Caki2 (cell line): ENCODE data around the gene FHIT. TPM values are rescaled to one million over a fixed set of nuclear protein-coding genes. Genes with fewer than 3 reads are reported as not detected.

Experiments used
- DNase-seq: peaks from one replicate; pipeline ENCODE4 v3.0.0-alpha.2; 2015; ENCODE audit warnings: low read depth
- in situ Hi-C: cut with HindIII; loops from 2 replicates; pipeline ENCODE4 v1.10.0; 2016; ENCODE audit warnings: low sequenced_read_pairs, low pct_unique_long_range_greater_than_20kb, mixed read lengths
- total RNA-seq: library from RNA; depleted of rRNA; stranded (reverse); fragments of >200 nt; shearing (Covaris generic); gene quantifications from 2 replicates; pipeline ENCODE4 v1.2.3, GENCODE V29; 2014; ENCODE audit warnings: low replicate concordance

The FHIT gene
- total RNA-seq, 1 experiment from 2014 or later = 4.8 TPM

DNA sequence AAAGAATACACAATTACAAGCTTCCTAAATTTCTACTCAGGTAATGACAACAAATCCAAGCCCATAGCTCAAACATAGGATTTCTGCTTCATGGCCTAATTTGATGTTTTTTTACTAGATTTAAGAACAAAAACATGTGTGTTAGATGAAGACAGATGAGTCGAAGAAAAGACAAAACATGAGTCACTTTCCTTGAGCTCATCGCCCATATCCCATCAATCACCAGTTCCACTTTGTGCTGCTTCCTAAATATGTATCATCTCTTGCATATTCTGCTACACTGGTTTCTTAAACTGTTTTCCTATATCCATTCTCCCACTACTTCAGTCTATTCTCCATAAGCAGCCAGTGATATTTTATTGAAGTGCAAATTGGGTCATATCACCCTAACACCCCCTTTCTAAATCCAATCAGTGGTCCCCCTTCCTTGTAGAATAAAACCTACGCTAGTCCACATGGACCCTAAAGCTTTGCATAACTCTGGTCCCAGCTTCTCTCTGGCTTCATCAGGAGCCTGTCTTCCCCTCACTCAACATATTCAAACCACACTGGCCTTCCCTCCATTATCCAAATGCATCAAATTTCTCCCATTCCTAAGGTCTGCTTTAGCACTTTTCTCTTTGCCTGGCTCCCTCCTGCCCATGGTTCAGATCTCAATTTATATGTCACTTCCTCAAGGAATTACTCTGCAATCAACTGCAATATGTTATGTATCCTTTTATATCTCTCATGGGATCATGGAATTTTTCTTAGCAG, 1033.9 kb downstream of the FHIT start:
- in situ Hi-C loops = no loop called here
- no peak for DNase-seq

DNA sequence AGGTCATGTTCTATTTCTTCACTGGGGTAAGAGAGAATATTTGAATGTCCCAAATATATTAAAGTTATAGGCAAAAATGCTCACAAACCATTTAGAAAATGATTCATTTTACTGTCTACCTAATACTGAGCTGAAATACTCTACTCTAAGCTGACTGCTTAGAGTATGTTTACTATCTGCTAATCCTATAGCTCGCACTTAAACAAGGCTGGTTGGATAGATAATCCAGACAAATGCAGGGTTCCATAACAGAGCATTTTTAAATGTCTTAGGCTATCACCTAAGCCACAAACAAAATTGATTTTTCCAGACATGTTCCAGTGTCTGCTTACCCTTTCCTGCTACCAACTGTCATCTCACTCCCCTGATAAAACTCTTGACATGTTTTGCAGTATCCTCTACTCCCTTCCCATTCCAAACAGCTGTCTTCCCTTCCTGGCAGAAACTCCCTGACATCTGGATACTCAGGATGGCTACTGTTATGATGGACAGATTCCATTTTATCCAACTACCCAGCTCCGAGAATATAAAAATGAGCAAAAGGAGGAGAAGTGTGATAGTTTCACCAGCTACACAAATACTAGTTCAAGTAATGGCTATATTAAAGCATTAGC, 1034.7 kb downstream of the FHIT start:
- no peak for DNase-seq
- in situ Hi-C loops = no loop called here

DNA sequence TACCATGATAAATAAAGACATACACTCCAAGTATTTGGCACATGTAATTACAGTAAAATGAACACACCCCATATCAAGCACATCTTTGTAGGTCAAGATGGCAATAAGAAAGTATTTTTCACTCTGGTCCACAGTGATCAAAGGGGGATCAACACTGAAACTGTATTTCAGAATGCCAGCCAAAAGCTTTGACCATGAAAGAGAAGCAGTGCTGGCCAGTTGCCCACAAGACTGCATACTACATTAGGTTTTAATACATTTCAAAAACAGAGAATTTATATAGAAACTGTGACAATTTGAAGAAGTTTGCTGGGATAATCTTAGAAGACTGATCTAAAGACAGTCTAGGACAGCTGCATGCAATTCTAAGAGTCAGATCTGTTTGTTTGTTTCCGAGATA, 1035.3 kb downstream of the FHIT start:
- in situ Hi-C loops = no loop called here
- no peak for DNase-seq

DNA sequence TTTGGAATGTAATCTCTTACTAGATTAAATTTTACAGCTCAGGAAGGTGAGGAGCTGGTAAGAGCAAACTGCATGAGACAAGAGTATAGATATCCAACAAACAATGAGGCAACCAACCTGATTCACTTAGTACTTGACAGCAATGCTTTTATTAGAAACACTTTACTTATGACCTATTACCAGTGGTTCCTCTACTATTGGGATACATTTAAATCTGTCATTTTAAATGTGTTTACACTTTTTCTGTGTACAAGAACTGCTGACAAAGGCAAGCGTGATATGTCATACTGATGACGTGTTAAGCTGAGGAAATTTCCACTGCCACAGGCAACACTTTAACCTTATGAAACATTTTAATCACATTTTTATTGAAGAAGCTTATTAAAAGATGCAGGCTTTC, 1043.3 kb downstream of the FHIT start:
- in situ Hi-C loops = no loop called here
- no peak for DNase-seq

DNA sequence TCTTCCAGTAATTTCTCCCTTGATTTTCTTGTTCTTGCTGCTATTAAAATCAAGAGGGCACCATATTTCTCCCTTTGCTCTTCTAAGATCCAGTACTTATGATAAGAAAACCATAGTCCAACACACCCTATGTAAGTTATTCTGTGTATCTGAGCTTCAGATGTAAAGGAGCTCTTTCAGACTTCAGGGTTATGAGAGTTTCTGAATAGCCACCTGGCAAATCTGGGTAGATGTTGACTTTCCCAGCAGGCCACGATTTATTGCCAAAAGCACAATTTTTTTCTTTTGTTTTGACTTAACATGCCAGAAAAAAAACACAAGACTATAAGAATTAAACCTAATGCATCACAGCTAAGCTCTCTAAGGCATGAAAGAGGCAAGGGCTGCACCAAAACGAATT, 1045.0 kb downstream of the FHIT start:
- no peak for DNase-seq
- in situ Hi-C loops = no loop called here

DNA sequence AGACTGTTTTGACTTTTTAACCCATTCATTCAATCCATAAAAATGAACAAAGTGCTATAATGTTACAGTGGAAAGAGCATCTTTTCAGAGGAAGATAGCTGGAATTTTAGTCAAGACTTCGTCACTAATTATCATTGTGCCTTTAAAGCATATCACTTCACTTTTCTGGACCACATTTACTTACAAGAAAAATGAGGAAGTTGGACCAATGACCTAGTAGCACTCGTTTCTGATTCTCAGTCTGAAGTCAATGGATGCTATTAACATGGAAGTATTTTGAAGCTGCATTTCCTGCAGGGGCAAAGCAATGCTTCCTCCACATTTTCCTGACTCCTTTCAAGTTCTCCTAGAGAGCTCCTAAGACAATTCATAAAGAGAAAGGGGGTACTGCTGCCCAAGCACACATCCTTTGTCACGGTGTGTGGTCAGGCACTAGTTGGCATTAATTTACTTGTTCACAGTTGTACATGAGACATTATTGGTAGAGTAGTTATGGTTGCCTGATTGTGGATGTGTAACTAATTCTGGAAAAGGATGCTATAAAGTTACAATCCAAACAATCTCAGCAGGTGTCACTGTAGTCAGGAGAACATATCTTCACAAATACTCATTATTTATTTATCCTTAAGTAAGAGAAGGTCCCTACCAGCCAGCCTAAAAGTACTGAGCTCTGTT, 1049.1 kb downstream of the FHIT start:
- DNase-seq = no peak
- in situ Hi-C loops = no loop called here

DNA sequence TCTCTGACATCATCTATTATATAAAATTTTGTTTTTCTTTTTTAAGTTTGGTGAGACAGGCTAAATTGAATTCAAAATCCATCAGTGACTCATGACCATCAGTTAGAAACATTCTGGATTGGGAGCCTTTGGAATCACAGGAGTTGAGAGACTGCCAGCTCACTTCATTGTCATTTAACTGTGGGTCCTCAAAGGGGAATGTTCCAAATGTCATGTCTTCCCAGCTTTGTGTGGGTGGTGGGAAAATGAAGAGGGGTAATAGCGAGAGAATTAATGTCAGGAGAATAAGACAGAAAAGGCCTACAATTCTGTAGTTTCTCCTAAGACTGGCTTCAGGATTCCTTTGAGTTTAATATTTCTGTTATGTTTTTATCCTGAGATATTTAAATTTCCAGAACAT, 1051.9 kb downstream of the FHIT start:
- in situ Hi-C loops = no loop called here
- DNase-seq = no peak

DNA sequence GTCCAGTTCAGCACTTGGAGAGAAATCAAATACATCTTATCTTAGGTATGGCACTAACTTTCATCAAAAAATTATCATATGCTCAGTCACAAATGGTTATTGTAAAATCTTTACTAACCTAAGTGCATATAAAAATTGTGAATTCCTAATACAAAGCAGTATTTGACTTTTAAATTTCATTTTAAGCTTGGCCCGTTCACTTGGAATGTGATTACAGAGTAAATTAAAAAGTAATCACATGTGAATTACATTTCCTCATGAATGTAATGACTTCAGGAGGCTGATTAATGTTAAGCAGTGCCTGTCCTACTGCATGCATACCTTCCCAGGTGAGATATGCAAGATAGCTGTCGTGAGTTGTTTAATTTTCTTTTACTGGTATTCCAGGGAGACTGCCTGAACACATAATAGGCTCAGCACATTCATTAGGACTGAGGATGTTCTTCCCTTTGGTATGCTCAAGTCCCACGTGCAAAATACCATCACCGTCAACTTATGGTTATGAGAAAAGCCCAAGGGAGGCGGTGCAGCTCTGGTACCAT, 1053.0 kb downstream of the FHIT start:
- in situ Hi-C loops = no loop called here

DNA sequence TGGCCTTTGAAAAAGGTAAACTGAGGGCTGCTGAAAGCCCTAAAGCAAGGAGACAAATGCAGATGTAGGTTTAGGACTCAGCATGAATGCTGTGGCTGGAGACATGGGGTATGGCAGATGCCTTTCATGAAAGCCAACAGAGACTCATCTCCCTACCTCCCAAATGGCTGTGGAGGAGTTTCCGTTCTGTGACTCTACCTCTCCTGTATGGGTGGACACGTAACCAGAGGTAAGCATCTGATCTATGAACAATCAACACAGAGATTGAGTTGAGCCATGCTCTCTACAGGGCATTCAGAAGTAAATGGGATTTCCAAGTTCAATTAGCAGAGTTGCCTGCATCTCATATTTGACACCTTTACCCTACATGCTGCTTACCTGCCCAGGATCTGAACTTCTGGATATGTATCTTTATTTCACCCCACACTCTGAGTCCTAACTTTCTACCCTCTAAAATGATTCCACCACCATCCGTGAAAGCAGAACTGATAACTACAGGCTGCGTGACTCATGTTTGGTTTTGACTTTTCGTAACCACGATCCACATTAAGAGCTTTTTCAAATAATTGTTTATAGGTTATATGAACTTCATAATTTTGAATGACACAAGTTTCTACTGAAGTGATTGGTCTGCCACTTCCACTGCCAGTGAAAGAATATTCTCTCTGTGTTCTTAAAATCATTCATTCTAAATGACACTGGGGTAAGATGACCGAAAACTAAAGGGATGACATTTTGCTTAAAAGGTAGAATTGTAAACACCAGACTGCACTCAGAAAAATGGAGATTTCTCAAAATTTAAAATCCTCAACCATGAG, 1058.7 kb downstream of the FHIT start:
- in situ Hi-C loops = no loop called here
- DNase-seq = no peak

More for the DNA sequence above, 1053.0 kb downstream of the FHIT start:
- DNase-seq = no peak

DNA sequence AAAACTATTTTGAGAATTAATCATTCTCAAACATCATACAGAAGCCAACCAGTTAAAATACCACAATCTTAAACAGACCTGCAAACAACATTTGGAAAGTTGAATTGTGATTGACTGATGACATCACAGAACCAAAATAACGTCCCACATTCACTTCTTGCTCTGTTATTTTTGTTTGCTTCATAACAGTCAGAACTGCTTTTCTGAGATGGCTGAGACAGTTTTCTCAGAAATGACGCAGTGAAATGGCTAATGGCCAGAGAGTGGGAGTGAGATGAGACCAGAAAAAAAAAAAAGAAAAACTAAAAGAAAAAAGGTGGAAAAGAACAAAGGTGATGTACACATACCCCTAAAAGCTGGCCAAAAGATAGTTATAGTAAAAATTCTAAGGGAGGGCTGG, 1061.2 kb downstream of the FHIT start:
- DNase-seq = no peak
- in situ Hi-C loops = no loop called here

DNA sequence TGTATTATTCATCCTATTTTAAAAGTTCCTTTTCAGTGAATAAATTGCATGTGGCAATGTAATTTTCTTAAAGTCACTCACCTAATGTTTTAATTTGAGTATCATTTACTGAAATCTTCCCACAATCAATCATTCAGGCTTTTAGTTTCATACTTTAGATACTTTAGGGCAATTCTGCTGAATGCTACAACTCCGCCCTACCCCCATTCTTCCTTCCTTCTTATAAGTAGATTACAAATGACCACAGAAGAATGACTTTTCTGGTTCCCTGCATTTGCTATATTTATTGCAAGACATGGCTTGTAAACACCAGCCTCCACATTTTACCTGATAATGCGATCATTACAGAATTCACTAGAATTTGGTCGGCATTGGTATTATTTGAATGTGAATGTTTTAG, 1061.9 kb downstream of the FHIT start:
- in situ Hi-C loops = no loop called here
- DNase-seq = no peak

DNA sequence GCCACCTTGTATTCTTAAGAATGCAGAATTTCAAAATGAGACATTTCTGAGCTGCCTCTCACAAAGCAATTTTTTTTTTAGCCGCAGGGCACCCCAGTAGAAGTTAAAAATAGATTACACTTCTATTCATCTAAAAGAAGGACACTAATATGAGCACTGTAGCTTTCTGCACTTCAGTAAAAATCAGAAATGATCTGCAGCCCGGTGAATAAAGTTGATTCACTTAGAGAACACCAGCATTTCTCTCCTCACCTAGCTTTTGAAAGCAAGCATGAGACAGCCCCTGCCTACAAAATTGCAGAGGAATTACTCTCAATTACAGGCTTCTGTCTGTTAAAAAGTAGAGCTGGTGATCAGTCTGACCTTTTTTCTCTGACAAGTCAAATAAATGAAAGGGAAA, 1062.4 kb downstream of the FHIT start:
- in situ Hi-C loops = no loop called here
- no peak for DNase-seq

DNA sequence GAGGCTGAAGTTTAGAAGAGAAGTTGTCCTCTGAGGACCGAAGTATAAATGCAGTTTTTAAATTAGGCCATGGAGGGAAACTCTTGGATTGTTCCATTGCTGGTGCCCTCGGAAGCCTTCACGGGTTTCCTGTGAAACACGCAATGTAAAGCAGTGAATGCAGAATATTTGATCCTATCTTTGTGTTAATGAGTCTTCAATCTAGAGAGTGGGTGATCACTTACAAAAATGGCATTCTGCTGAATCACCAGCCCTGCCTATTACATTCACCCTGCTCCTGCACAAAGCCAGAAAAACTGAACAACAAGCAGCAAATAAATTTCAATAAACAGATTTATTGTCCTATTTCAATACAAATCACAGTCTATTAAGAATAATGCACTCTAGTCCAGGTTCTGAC, 1063.9 kb downstream of the FHIT start:
- in situ Hi-C loops = no loop called here
- DNase-seq = no peak

DNA sequence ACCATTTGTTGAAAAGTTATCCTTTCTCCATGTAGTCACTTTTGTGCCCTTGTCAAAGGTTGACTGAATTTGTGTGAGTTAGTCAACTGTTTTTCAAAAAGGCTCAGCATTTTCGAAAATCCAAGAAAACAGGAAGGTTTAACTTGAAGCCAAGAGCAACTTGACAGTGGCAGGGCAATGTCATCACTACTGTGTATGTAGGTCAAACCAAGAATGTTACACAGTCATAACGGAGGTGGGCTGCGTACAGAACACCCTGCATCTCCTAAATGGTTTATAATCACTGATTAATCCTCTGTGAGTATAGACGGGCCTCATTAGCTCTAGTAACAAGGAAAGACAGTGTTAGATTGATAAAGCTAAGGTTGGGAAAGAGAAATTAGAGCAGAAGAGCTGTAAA, 1064.9 kb downstream of the FHIT start:
- DNase-seq = no peak
- in situ Hi-C loops = no loop called here

DNA sequence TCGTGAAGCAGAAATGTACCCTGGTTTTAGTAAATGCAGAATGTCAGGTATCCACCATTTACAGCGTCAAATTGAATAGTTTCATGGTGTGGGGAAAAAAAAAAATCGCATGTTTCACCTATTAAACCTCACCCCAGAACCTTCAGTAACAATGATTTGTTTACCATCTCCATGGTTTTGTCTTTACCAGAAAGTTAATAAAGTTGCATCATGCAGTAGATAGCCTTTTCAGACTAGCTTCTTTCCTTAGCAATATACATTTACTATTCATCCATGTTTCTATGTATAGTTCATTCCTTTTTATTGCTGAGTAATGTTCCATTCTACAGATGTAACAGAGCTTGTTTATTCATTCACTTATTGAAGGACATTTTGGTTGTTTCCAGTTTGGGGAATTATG, 1066.1 kb downstream of the FHIT start:
- DNase-seq = no peak
- in situ Hi-C loops = no loop called here

DNA sequence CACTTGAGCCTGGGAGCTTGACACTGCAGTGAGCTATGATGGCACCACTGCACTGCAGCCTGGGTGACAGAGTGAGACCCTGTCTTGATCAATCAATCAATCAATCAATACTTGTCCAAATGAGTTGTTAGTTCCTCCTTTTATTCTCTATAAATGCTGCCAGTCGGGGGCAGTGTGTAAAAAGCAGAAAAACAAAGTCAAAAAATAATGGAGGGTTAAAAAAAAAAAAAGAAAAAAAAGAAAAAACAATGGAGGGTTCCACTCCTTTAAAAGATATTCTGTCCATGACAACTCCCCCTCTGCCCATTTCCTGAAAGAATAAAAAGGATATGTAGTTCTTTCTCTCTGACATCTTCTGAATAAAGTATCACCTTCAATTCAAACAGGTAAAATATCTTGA, 1068.6 kb downstream of the FHIT start:
- in situ Hi-C loops = no loop called here
- DNase-seq = no peak

DNA sequence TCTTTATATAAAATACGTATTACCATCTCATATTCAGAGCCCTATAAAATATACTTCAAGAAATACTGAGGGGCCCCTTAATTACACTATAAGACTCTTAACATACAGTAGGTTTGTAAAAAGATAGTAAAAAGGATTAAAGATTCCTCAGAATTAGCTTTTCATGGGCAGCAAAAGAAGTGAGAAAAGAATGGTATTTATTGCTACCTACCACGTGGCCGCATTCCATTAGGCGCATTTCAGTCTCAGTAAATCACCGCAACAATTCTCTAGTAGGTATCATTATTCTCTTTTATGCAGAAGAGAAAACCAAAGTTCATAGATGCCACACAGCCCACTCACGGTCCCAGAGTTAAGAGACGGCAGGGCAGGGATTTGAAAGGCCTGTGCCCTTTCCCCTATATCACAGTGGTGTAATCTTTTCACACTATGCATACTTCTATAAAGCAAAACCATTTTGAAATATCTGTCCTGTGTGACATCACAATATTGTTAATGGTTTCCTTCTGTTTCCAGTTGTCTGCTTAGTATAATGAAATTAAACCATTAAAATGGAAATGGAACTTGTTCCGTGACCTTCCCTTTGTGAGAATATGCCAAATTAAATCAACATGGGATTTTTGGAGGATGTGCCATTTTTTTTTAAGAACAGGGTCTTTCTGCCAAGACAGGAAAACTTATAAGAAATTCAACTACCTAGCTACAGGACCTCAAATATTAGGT, 1072.2 kb downstream of the FHIT start:
- no peak for DNase-seq
- in situ Hi-C loops = no loop called here

DNA sequence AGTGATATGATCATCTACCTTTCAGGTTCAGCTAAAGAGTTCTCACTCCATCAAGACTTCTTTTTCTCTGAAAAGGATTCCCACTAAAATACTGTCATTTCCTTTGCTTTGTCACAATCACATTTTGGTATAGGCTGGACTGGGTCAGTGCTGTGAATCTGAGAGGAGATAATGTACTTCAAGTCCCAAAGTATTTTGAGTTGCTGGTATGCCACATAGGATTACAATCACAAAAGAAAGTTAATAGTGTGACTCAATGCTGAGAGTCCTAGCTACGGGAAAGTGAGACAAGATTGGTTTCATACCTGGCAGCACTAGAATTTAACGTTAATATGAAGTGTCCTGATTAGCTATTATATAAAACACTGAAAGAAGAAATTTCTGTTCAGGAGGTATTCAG, 1073.5 kb downstream of the FHIT start:
- in situ Hi-C loops = no loop called here
- no peak for DNase-seq
